ENCODE results near the gene SLC8B1. TPM values are rescaled to one million over a fixed set of nuclear protein-coding genes. Genes with fewer than 3 reads are reported as not detected.

Gene SLC8B1
- 10 to 100 TPM; 13.0 to 26.8 (median 17.2) TPM for total RNA-seq
- 10 to 100 TPM; 25.9 to 39.1 TPM for polyA plus RNA-seq

DNA sequence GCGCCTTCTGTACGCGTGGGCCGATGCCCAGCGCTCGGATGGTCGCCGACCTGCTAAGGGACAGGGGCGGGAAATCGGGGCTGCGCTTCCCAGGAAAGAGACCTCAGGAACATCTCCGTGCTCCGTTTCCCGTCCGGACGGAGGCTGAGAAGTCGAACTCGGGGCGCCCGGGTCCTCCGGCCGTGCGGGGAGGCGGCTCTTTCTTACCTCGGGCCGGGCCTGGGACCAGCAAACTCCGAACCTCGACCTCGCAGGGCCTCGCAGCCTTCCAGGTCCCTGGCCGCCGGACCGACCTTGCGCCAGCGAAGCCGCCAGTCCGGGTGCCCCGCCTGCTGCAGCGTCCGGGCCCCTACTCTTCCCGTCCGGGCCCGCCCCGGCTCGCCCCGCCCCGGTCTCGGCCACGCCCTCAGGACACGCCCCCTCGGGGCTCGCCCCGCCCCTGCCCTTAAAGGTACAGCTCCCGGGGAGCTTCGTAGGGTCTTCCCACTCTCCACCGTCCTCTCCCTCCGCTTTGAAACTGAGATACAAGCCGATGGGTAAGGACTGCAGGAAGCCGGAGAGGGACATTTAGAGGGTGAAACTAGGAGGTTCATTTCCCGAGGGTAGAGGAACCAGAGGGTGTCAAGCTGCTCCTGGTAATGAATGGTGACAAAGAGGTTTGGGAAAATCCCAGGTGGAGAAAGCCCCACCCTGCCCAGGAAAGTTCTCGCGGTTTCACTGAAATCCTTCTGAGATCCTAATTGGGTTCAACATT lies at the start of gene SLC8B1:
TSS of gene SLC8B1 (minus strand) at position 324 of the 754 bp plus-strand sequence. CDS start 2,231 bp downstream, outside the sequence.
- TF ChIP-seq, protein P1, sequence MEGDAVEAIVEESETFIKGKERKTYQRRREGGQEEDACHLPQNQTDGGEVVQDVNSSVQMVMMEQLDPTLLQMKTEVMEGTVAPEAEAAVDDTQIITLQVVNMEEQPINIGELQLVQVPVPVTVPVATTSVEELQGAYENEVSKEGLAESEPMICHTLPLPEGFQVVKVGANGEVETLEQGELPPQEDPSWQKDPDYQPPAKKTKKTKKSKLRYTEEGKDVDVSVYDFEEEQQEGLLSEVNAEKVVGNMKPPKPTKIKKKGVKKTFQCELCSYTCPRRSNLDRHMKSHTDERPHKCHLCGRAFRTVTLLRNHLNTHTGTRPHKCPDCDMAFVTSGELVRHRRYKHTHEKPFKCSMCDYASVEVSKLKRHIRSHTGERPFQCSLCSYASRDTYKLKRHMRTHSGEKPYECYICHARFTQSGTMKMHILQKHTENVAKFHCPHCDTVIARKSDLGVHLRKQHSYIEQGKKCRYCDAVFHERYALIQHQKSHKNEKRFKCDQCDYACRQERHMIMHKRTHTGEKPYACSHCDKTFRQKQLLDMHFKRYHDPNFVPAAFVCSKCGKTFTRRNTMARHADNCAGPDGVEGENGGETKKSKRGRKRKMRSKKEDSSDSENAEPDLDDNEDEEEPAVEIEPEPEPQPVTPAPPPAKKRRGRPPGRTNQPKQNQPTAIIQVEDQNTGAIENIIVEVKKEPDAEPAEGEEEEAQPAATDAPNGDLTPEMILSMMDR (IDR thresholded peaks at IDR 0.05) = no peak
- FAIRE-seq (no peak), ATAC-seq (peak; percentile 97 to 99 (median 98)), DNase-seq (peak; percentile 83 to 99 (median 93))
- WGBS, 2 donors = 1% methylated on average over 42 to 62 of the region's 62 CpGs
- no peaks in the 10 kb centered on the region for H3K27me3 ChIP-seq
- intact Hi-C loops (cut with DNase I) = no loop called here
- peaks cover 0 to 9% (median 0%) of the 10 kb centered on the region in 3 donors for H3K4me1 ChIP-seq
- H3K9me3 ChIP-seq = no peaks in the 10 kb centered on the region
- H3K4me3 ChIP-seq = peak within 1 kb of the TSS; percentile 21 to 95 (median 67)
- H3K36me3 ChIP-seq = peaks cover 0 to 7% (median 0%) of the 10 kb centered on the region in 3 donors
- peak within 1 kb of the TSS; percentile 46 to 83 (median 60) for H3K27ac ChIP-seq

DNA sequence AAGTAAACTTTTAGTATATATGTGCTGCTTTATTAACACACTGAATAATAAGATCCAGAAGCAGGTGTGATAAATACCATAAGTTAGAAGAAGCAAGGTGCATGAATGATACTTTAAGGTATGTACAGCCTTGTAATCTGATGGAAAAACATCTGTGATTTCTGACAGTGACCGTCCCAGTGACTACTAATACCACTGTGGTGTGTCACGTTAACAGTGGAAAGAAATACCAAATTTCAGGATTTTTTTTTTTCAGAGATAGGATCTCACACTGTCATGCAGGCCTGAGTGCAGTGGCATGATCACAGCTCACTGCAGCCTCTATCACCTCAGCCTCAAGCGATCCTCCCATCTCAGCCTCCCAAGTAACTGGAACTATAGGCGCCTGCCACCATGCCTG lies 47.3 kb upstream of the SLC8B1 start:
- TF ChIP-seq, protein P1 (IDR thresholded peaks at IDR 0.05) = no peak
- H3K36me3 ChIP-seq = peaks cover 0 to 18% (median 5%) of the 10 kb centered on the region in 3 donors
- WGBS, 2 donors = 96% methylated on average over 4 of the region's 4 CpGs

DNA sequence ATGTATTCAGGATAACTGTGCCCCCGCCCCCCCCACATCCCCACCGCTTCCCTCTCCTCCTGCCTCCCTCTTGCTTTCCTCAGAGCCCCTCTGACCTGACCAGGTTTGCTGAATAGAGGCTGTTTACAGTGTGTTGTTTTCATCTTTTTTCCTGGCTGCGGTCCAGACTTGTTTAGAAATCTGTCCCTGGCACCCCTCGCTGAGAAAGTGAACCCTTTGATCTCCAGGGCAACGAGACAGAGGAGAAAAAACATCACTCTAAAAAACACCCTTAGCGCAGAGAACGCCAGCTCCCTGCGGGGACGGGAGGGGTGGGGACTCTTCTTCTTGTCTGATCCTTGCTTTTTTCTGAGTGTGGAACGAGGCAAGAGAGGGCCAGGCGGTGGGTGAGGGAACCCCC lies 46.3 kb upstream of the SLC8B1 start:
- WGBS, 2 donors = 87 to 89% methylated on average over 11 of the region's 11 CpGs
- FAIRE-seq (no peak), ATAC-seq (no peak), DNase-seq (no peak)
- H3K36me3 ChIP-seq = peaks cover 0 to 24% (median 5%) of the 10 kb centered on the region in 3 donors
- no peak overlapping the region for H3K27ac ChIP-seq
- TF ChIP-seq, protein P1 (IDR thresholded peaks at IDR 0.05) = no peak
- no peaks in the 10 kb centered on the region for H3K9me3 ChIP-seq
- no peak overlapping the region for H3K4me3 ChIP-seq
- H3K27me3 ChIP-seq = no peaks in the 10 kb centered on the region
- intact Hi-C loops (cut with DNase I) = no loop called here
- no peaks in the 10 kb centered on the region for H3K4me1 ChIP-seq

More for the DNA sequence above, 47.3 kb upstream of the SLC8B1 start:
- no peaks in the 10 kb centered on the region for H3K9me3 ChIP-seq
- DNase-seq (no peak), ATAC-seq (no peak), FAIRE-seq (no peak)
- H3K4me3 ChIP-seq = no peak overlapping the region
- H3K27me3 ChIP-seq = no peaks in the 10 kb centered on the region
- H3K4me1 ChIP-seq = no peaks in the 10 kb centered on the region
- H3K27ac ChIP-seq = no peak overlapping the region
- intact Hi-C loops (cut with DNase I) = no loop called here

DNA sequence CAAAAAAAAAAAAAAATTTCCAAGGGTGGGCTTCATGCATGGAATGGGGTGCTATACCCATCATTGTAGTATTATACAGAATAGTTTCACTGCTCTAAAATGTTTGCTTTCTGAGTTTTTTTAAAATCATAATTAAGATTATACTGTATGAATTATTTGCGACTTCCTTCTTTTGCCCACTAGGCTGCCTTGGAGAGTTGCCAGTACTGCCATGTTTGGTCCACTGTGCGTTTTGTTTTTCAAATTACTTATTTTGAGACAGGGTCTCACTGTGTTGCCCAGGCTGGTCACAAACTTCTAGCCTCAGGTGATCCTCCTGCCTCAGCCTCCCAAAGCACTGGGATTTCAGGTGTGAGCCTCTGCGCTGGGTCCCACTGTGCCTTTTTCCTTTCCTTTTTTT lies 43.4 kb upstream of the SLC8B1 start:
- TF ChIP-seq, protein P1 (IDR thresholded peaks at IDR 0.05) = no peak
- H3K27ac ChIP-seq = no peak overlapping the region
- no peaks in the 10 kb centered on the region for H3K4me1 ChIP-seq
- ATAC-seq (no peak), FAIRE-seq (no peak), DNase-seq (no peak)
- H3K4me3 ChIP-seq = no peak overlapping the region
- intact Hi-C loops (cut with DNase I) = no loop called here
- H3K9me3 ChIP-seq = no peaks in the 10 kb centered on the region
- WGBS, 2 donors = 88 to 96% methylated on average over 3 of the region's 3 CpGs
- peaks cover 0 to 23% (median 5%) of the 10 kb centered on the region in 3 donors for H3K36me3 ChIP-seq
- H3K27me3 ChIP-seq = no peaks in the 10 kb centered on the region
